GM18868 (cell line): ENCODE data around the gene SLC2A2.

Experiments
- ATAC-seq: cut with Tn5 transposase; IDR thresholded peaks from one replicate; pipeline ENCODE4 v1.9.1; 2021; ENCODE audit warnings: mild to moderate bottlenecking, moderate library complexity; ENCODE audit not compliant: unreplicated experiment

Gene SLC2A2

GRCh38 chr3:171026597-171027293, at the start of gene SLC2A2:
Gene SLC2A2 (minus strand): TSS chr3:171026720. CDS start chr3:171026670, 50 bp downstream.
- ATAC-seq, result no peak

- ATAC-seq, result no peak
Measured at GRCh38 chr3:171072432-171072831, 45.9 kb upstream of the SLC2A2 start.

- ATAC-seq, result no peak
Measured at GRCh38 chr3:171068658-171069057, 42.1 kb upstream of the SLC2A2 start.

- no peak for ATAC-seq
Measured at GRCh38 chr3:171066206-171066605, 39.7 kb upstream of the SLC2A2 start.

- no peak for ATAC-seq
Measured at GRCh38 chr3:171065732-171066131, 39.2 kb upstream of the SLC2A2 start.

GRCh38 chr3:171064461-171064860, 37.9 kb upstream of the SLC2A2 start:
- ATAC-seq, result no peak

GRCh38 chr3:171061749-171062148, 35.2 kb upstream of the SLC2A2 start:
- ATAC-seq, result no peak

- no peak for ATAC-seq
Measured at GRCh38 chr3:171059978-171060377, 33.5 kb upstream of the SLC2A2 start.

- ATAC-seq, result no peak
Measured at GRCh38 chr3:171058873-171059603, 32.5 kb upstream of the SLC2A2 start.

GRCh38 chr3:171058058-171058457, 31.5 kb upstream of the SLC2A2 start:
- no peak for ATAC-seq

GRCh38 chr3:171057072-171057471, 30.6 kb upstream of the SLC2A2 start:
- no peak for ATAC-seq

- ATAC-seq, result no peak
Measured at GRCh38 chr3:171056528-171056927, 30.0 kb upstream of the SLC2A2 start.

GRCh38 chr3:171055336-171056178, 29.0 kb upstream of the SLC2A2 start:
- no peak for ATAC-seq

GRCh38 chr3:171054921-171055320, 28.4 kb upstream of the SLC2A2 start:
- ATAC-seq, result no peak

- ATAC-seq, result no peak
Measured at GRCh38 chr3:171054231-171054630, 27.7 kb upstream of the SLC2A2 start.

GRCh38 chr3:171049861-171050444, 23.4 kb upstream of the SLC2A2 start:
- peak; percentile 90 for ATAC-seq

- ATAC-seq, result no peak
Measured at GRCh38 chr3:171046760-171047159, 20.2 kb upstream of the SLC2A2 start.

- ATAC-seq, result no peak
Measured at GRCh38 chr3:171044835-171045793, 18.6 kb upstream of the SLC2A2 start.

GRCh38 chr3:171044384-171044783, 17.9 kb upstream of the SLC2A2 start:
- no peak for ATAC-seq

- ATAC-seq, result no peak
Measured at GRCh38 chr3:171039674-171040073, 13.2 kb upstream of the SLC2A2 start.
